NCI-H1436 (cell line): Measurements from ENCODE around the gene KIAA1614.
"Not testable (repeated sequence)": the region's sequence is repeated elsewhere in the genome, so short reads cannot be mapped to it uniquely, and the experiment has no call there.

Experiments used
- DNase-seq: peaks from one replicate; lab custom pipeline; 2025; lab: John Stamatoyannopoulos, UW

KIAA1614 gene

GRCh38 chr1:180941518-180942275, 29.0 kb downstream of the KIAA1614 start:
- no peak for DNase-seq

- peak; percentile 7 for DNase-seq
These were observed 32.5 kb downstream of the KIAA1614 start for GRCh38 chr1:180945151-180945550.

GRCh38 chr1:180945551-180945950, 32.9 kb downstream of the KIAA1614 start:
- DNase-seq: no peak

- DNase-seq: no peak
These were observed 33.4 kb downstream of the KIAA1614 start for GRCh38 chr1:180946056-180946455.

GRCh38 chr1:180946541-180947498, 34.1 kb downstream of the KIAA1614 start:
- no peak for DNase-seq

- no peak for DNase-seq
These were observed 34.8 kb downstream of the KIAA1614 start for GRCh38 chr1:180947499-180947885.

- DNase-seq: no peak
These were observed 35.4 kb downstream of the KIAA1614 start for GRCh38 chr1:180947901-180948640.

- no peak for DNase-seq
These were observed 36.2 kb downstream of the KIAA1614 start for GRCh38 chr1:180948641-180949615.

GRCh38 chr1:180949616-180950000, 36.9 kb downstream of the KIAA1614 start:
- no peak for DNase-seq

- DNase-seq: no peak
These were observed 37.6 kb downstream of the KIAA1614 start for GRCh38 chr1:180950321-180950720.

- DNase-seq: no peak
These were observed 38.6 kb downstream of the KIAA1614 start for GRCh38 chr1:180951186-180951745.

GRCh38 chr1:180951836-180952656, 39.3 kb downstream of the KIAA1614 start:
- DNase-seq: no peak

GRCh38 chr1:180952657-180953013, 39.9 kb downstream of the KIAA1614 start:
- no peak for DNase-seq

GRCh38 chr1:180953291-180954004, 40.8 kb downstream of the KIAA1614 start:
- DNase-seq: no peak

- no peak for DNase-seq
These were observed 41.5 kb downstream of the KIAA1614 start for GRCh38 chr1:180954005-180954800.

GRCh38 chr1:180954801-180955165, 42.1 kb downstream of the KIAA1614 start:
- DNase-seq: no peak

- DNase-seq: no peak
These were observed 43.4 kb downstream of the KIAA1614 start for GRCh38 chr1:180956028-180956640.

- DNase-seq: not testable (repeated sequence)
These were observed 46.9 kb downstream of the KIAA1614 start for GRCh38 chr1:180959620-180960019.
